Neural progenitor cell (in vitro differentiated cells): Measurements from ENCODE around the gene ATP5F1E. TPM values are rescaled to one million over a fixed set of nuclear protein-coding genes. Genes with fewer than 3 reads are reported as not detected.

Experiments used
- DNase-seq: peaks from one replicate; pipeline ENCODE4 v3.0.0-alpha.2; 2016; ENCODE audit warnings: low spot score
- H2AFZ ChIP-seq: fragments of 200-600 bp; sonication (generic); replicated peaks from 2 replicates; pipeline ENCODE4 v1.6.1; 2016; ENCODE audit warnings: antibody characterized with exemption
- H3F3A ChIP-seq: fragments of 200-600 bp; sonication (generic); 2 replicates; pipeline ENCODE4 v1.6.1; 2016; ENCODE audit warnings: antibody characterized with exemption, low read depth
- H3K27ac ChIP-seq: fragments of 200-600 bp; sonication (generic); 2 replicates; pipeline ENCODE4 v1.5.1; 2016; ENCODE audit warnings: mild to moderate bottlenecking
- H3K27me3 ChIP-seq: fragments of 200-600 bp; sonication (generic); 2 replicates; pipeline ENCODE4 v1.6.1; 2016; ENCODE audit warnings: mild to moderate bottlenecking, moderate library complexity
- H3K36me3 ChIP-seq: fragments of 200-600 bp; sonication (generic); 2 replicates; pipeline ENCODE4 v1.5.1; 2016
- H3K4me1 ChIP-seq: fragments of 200-600 bp; sonication (generic); 2 replicates; pipeline ENCODE4 v1.6.1; 2016; ENCODE audit warnings: mixed run types
- H3K4me2 ChIP-seq: fragments of 200-600 bp; sonication (generic); 2 replicates; pipeline ENCODE4 v1.6.1; 2016
- H3K4me3 ChIP-seq: fragments of 200-600 bp; sonication (generic); 2 replicates; pipeline ENCODE4 v1.5.1; 2016
- H3K79me2 ChIP-seq: fragments of 200-600 bp; sonication (generic); 2 replicates; pipeline ENCODE4 v1.6.1; 2016; ENCODE audit warnings: low read depth
- H3K9ac ChIP-seq: fragments of 200-600 bp; sonication (generic); 2 replicates; pipeline ENCODE4 v1.6.1; 2016
- H3K9me3 ChIP-seq: fragments of 200-600 bp; sonication (generic); 2 replicates; pipeline ENCODE4 v1.5.1; 2016; ENCODE audit warnings: low read depth
- H4K20me1 ChIP-seq: fragments of 200-600 bp; sonication (generic); 2 replicates; pipeline ENCODE4 v1.6.1; 2016; ENCODE audit warnings: low read depth
- H3K27ac Mint-ChIP-seq: 3 replicates; pipeline ENCODE4 v1.8.0; 2021; ENCODE audit warnings: mixed read lengths
- H3K27me3 Mint-ChIP-seq: 2 replicates; pipeline ENCODE4 v1.8.0; 2022; ENCODE audit warnings: low read depth, mild to moderate bottlenecking, inconsistent platforms, moderate library complexity, mixed read lengths; ENCODE audit not compliant: insufficient read depth
- H3K36me3 Mint-ChIP-seq: 3 replicates; pipeline ENCODE4 v1.8.0; 2021; ENCODE audit warnings: mixed read lengths
- H3K4me1 Mint-ChIP-seq: 3 replicates; pipeline ENCODE4 v1.8.0; 2021; ENCODE audit warnings: mixed read lengths
- H3K4me3 Mint-ChIP-seq: 3 replicates; pipeline ENCODE4 v1.8.0; 2021; ENCODE audit warnings: mild to moderate bottlenecking, moderate library complexity, mixed read lengths
- H3K9me3 Mint-ChIP-seq: 3 replicates; pipeline ENCODE4 v1.8.0; 2020; ENCODE audit warnings: mixed read lengths
- EZH2 ChIP-seq: fragments of 200-600 bp; sonication (generic); IDR thresholded peaks from 2 replicates; pipeline ENCODE4 v1.6.1; 2017; ENCODE audit warnings: antibody characterized with exemption, mild to moderate bottlenecking, moderate library complexity
- EZH2phosphoT487 ChIP-seq: fragments of 200-600 bp; sonication (generic); IDR thresholded peaks from 2 replicates; pipeline ENCODE4 v1.6.1; 2017; ENCODE audit warnings: antibody characterized with exemption
- total RNA-seq: library from RNA; depleted of rRNA; stranded (reverse); fragments of >200 nt; gene quantifications from 2 replicates; pipeline ENCODE4 v1.2.3, GENCODE V29; 2015; ENCODE audit warnings: low replicate concordance
- TF ChIP-seq, protein P1 (sequence below): fragments of 200-600 bp; sonication (generic); IDR thresholded peaks from 2 replicates; pipeline ENCODE4 v1.5.1; 2017; ENCODE audit warnings: antibody characterized with exemption, mild to moderate bottlenecking

Gene ATP5F1E
- total RNA-seq, 1 donor from 2014 or later = 29.7 TPM

GRCh38 chr20:59040667-59041066 lies 8.5 kb upstream of the ATP5F1E start:
- H3K36me3 Mint-ChIP-seq = peaks cover 14% of the 10 kb centered on the region
- Histone ChIP-seq H3K79me2 (peaks cover 48% of the 10 kb centered on the region), H3K4me1 (peaks cover 11% of the 10 kb centered on the region), H2AFZ (no peak overlapping the region), H3K4me3 (no peak overlapping the region), H3F3A (no peaks in the 10 kb centered on the region), H3K27ac (no peak overlapping the region), H3K36me3 (no peaks in the 10 kb centered on the region), H3K9ac (no peak overlapping the region), H3K9me3 (no peaks in the 10 kb centered on the region), H3K27me3 (no peaks in the 10 kb centered on the region), H3K4me2 (no peak overlapping the region), H4K20me1 (peaks cover 5% of the 10 kb centered on the region)
- H3K9me3 Mint-ChIP-seq = no peaks in the 10 kb centered on the region
- peaks cover 26% of the 10 kb centered on the region for H3K4me1 Mint-ChIP-seq
- no peak for TF ChIP-seq EZH2phosphoT487
- no peak for TF ChIP-seq EZH2
- TF ChIP-seq, protein P1, sequence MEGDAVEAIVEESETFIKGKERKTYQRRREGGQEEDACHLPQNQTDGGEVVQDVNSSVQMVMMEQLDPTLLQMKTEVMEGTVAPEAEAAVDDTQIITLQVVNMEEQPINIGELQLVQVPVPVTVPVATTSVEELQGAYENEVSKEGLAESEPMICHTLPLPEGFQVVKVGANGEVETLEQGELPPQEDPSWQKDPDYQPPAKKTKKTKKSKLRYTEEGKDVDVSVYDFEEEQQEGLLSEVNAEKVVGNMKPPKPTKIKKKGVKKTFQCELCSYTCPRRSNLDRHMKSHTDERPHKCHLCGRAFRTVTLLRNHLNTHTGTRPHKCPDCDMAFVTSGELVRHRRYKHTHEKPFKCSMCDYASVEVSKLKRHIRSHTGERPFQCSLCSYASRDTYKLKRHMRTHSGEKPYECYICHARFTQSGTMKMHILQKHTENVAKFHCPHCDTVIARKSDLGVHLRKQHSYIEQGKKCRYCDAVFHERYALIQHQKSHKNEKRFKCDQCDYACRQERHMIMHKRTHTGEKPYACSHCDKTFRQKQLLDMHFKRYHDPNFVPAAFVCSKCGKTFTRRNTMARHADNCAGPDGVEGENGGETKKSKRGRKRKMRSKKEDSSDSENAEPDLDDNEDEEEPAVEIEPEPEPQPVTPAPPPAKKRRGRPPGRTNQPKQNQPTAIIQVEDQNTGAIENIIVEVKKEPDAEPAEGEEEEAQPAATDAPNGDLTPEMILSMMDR = no peak
- H3K27me3 Mint-ChIP-seq = peaks cover 3% of the 10 kb centered on the region
- no peak for DNase-seq
- H3K4me3 Mint-ChIP-seq = peak overlapping the region; percentile 54
- no peak overlapping the region for H3K27ac Mint-ChIP-seq

DNA sequence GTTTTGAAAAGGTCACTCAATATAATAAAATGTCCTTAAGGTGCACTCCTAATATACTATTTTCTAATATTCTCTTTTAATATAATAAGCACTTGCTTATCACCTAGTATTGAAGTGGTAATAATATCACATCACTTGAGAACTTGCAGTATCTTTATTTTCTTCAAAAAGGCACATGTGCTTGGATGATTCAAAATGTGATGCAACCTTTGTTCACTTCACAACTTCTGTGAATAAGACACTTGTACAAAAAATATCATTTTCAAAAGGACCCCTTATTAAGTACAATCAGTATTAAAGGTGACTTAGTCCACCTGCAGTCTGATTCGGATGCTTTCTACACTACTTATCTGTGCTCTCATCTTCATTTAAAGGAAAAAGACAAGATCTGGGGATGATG lies 7.1 kb upstream of the ATP5F1E start:
- Mint-ChIP-seq H3K27me3 (peaks cover 3% of the 10 kb centered on the region), H3K27ac (no peak overlapping the region), H3K4me3 (no peak overlapping the region), H3K36me3 (peaks cover 16% of the 10 kb centered on the region), H3K9me3 (no peaks in the 10 kb centered on the region), H3K4me1 (peaks cover 26% of the 10 kb centered on the region)
- Histone ChIP-seq H3K9me3 (no peaks in the 10 kb centered on the region), H3K27me3 (no peaks in the 10 kb centered on the region), H3K27ac (no peak overlapping the region), H3K4me3 (no peak overlapping the region), H4K20me1 (peaks cover 5% of the 10 kb centered on the region), H3F3A (peaks cover under 1% of the 10 kb centered on the region), H2AFZ (no peak overlapping the region), H3K4me1 (peaks cover 11% of the 10 kb centered on the region), H3K36me3 (no peaks in the 10 kb centered on the region), H3K4me2 (no peak overlapping the region), H3K9ac (no peak overlapping the region), H3K79me2 (peaks cover 48% of the 10 kb centered on the region)
- TF ChIP-seq EZH2phosphoT487 = no peak
- TF ChIP-seq, protein P1 = no peak
- no peak for TF ChIP-seq EZH2
- DNase-seq = no peak

DNA sequence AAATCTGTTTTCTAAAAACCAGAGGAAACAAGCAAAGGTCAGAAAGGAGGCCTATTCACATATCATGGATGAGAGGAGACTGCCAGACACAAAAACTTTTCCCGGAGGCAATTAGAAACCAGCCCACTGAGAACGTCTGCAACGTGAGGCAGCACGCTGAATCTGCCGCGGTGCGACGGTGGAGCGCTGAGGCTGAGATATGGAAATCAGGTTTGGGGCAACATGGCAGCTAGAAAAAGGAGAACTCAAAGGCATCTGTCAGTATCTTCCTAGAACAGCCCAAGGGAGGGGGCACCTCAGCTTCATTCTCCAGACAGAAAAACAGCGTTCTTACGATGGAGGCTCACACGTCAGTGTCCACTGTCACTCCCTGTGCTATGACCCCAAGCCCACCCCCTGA lies 5.3 kb upstream of the ATP5F1E start:
- no peaks in the 10 kb centered on the region for H3K27me3 Mint-ChIP-seq
- H3F3A ChIP-seq = peaks cover 19% of the 10 kb centered on the region
- TF ChIP-seq EZH2phosphoT487 (no peak), EZH2 (no peak)
- TF ChIP-seq, protein P1 = no peak
- no peak overlapping the region for H3K4me3 ChIP-seq
- no peak overlapping the region for H3K4me2 ChIP-seq
- H3K36me3 Mint-ChIP-seq = peaks cover 16% of the 10 kb centered on the region
- peaks cover 17% of the 10 kb centered on the region for H3K4me1 ChIP-seq
- H3K27ac Mint-ChIP-seq = no peak overlapping the region
- no peaks in the 10 kb centered on the region for H3K36me3 ChIP-seq
- DNase-seq = no peak
- no peak overlapping the region for H3K4me3 Mint-ChIP-seq
- peaks cover 46% of the 10 kb centered on the region for H3K79me2 ChIP-seq
- no peak overlapping the region for H2AFZ ChIP-seq
- peaks cover 27% of the 10 kb centered on the region for H3K4me1 Mint-ChIP-seq
- H4K20me1 ChIP-seq = peaks cover 5% of the 10 kb centered on the region
- H3K9me3 Mint-ChIP-seq = no peaks in the 10 kb centered on the region
- H3K27ac ChIP-seq = no peak overlapping the region
- H3K9me3 ChIP-seq = no peaks in the 10 kb centered on the region
- no peak overlapping the region for H3K9ac ChIP-seq
- H3K27me3 ChIP-seq = no peaks in the 10 kb centered on the region
